Right kidney (tissue), 1 donor: Measurements from ENCODE around the gene TMEM184A.

Experiments
- DNase-seq: peaks from one replicate; pipeline ENCODE4 v3.0.0-alpha.2; 2016

The TMEM184A gene

GRCh38 chr7:1550846-1551155 lies 5.2 kb downstream of the TMEM184A start:
- DNase-seq = no peak

GRCh38 chr7:1550005-1550845 lies 5.8 kb downstream of the TMEM184A start:
- no peak for DNase-seq

DNA sequence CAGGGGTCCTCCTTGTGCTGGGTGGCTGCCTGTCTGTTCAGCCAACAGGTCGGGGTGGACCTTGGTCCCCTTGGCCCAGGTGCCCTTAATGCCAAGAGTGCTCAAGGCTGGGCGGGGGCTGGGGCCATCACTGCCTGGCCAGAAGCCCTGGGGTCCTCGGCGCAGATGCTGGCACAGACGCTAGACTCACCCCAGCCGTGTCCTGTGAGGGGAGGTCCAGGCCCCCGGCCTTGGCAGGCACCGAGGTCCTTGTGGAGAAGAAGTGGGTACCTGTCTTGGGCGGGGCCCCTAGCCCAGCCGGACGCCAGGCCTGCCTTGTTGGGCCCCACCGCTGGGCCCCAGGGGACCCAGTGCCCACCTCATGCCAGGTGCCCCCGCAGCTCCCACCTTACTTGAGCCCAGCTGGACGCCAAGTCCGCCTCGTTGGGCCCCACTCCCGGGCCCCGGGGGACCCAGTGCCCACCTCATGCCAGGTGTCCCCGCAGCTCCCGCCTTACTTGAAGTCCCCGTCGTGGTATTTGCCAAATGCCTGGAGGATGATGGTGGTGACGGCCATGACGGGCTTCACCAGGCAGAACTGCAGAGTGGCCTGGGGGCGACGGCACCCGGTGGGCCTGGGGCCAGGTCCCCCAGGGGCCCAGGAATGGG lies 6.5 kb downstream of the TMEM184A start:
- no peak for DNase-seq

GRCh38 chr7:1548944-1549343 lies 7.1 kb downstream of the TMEM184A start:
- no peak for DNase-seq

- DNase-seq = no peak
These were observed 7.6 kb downstream of the TMEM184A start for GRCh38 chr7:1548438-1548831.

DNA sequence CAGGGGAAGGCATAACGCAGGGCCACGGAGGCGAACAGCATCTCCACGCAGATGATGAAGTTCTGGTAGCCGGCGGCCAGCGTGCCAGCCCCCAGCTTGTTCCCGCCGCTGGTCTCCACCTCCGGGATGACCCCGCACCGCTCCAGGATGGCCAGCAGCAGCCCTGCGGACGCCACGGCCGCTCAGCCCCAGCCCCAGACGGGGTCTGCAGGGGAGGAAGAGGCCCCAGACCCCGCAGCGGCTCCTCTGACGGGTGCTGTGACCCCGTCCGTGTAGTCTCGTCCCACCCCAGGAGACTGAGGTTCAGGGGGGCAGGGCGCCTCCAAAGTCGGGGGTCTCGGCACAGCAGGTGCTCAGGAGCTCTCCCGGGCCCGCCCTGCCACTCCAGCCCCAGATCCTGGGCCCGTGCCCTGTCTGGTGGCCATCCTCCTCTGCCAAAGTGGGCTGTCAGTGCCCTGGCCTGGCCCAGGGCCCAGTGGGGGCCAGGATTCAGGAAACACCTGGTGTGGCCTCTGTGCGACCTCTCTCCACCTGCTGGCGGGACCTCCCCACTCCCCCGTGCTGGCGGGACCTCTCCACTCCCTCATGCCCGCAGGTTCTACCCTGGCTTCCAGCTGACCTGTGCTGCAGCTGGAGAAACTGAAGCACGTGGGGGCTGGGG lies 8.1 kb downstream of the TMEM184A start:
- DNase-seq = no peak

GRCh38 chr7:1546909-1547776 lies 8.9 kb downstream of the TMEM184A start:
- DNase-seq = no peak

GRCh38 chr7:1546274-1546908 lies 9.6 kb downstream of the TMEM184A start:
- no peak for DNase-seq

DNA sequence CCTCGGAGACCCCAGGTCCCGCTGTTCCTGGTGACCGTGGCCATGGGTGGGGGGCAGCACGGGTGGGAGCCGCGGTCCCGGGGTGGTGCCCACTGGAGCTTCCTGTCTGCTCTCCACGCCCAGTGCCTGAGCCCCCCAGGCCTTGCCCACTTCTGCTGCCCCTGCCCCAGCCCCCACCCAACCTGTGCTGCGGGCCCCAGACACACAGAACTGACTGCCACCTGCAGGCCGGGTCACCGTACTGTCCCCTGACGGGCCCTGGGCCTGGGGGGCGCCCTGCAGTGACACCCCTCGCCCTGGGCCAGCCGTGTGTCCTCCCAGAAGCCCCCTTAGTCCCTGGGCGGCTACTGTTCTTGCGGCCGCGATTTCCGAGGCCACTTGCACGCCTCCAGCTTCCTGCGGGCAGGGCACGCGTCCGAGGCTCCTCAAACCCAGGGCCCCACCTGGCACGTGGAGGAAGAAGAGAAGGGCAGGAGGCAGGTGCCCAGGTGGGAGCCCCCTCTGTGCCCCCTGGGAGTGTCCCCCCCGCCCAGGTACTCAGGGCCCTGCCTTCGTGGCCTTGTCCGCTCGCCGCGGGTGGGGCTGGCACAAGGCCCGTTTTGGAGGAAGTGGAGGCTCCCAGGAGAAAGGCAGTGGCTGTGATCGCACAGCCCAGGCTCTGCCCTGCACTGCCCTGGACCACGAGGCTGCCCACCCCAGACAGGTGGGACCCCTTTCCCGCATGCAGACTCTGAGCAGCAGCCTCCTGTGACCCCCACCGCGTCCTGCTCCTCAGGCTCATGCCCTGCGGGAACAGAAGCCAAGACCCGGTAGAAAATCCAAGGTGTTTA lies 10.4 kb downstream of the TMEM184A start:
- no peak for DNase-seq

GRCh38 chr7:1544896-1545416 lies 11.0 kb downstream of the TMEM184A start:
- DNase-seq = no peak

GRCh38 chr7:1544178-1544895 lies 11.7 kb downstream of the TMEM184A start:
- no peak for DNase-seq

DNA sequence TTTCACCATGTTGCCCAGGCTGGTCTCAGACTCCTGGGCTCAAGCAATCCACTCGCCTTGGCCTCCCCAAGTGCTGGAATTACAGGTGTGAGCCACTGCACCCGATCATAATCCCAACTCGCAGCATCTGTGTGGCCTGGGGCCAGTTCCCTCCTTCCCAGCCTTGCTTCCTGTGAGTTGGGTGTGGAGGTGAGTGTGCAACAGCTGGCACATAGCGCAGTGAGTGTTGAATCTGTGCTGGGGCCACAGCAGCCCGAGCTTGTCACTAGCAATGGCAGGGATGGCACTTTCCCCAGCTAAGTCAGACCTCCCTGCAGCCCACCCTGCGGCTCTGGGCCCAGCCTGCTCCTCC lies 12.2 kb downstream of the TMEM184A start:
- no peak for DNase-seq

GRCh38 chr7:1542841-1543747 lies 12.9 kb downstream of the TMEM184A start:
- DNase-seq = no peak

DNA sequence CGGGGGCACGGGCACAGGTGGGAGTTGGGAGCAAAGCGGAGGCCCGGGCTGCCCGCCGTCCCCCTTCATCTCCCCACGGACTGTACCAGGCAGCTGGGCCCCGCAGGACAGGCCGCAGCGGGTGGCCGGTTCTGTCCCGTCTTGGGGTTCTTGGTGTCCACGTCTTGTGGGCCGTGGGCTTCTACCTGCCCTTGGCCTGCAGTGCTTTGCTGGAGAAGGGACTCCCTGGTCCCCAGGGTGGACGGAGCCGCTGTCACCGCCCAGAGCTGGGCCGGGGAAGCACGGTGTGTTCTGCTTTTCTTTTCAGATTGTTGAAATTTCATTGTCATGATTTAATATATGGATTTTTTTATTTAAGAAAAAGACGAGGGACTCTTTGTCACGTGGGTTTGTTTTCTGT lies 13.7 kb downstream of the TMEM184A start:
- no peak for DNase-seq

DNA sequence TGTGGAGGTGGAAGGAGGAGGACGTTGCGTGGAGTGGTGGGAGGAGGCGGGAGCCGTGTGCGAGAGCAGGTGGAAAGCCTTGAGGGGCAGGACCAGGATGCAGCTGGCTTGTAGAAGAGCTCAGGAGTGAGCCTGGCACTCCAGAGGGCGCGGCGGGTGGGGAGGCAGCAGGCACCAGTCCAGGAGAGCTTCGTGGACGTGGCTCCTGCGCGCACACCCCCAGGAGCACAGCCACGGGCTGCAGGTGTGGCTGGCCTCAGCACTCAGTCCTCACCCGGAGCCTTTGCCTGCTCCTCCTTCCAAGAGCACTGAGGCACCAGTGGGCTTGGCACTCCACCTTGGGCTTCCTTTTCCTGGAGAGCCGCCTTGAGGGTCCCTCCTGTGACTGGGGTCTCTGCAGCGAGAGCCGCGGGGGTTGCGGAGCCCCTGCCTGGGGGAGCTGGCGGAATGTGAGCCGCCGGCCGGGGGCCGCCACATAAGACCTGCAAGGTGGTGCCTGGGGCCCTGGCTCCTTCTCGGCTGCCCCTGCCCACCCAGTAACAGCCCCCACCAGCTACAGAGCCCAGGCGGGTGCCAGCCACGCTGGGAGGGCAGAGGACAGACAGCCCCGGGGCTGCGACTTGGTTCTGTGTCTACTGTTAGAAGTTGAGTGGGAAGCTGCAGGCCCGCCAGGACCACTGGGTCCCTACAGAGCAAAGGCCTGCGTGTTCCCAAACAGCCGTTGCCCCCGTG lies 14.4 kb downstream of the TMEM184A start:
- DNase-seq = no peak

GRCh38 chr7:1540776-1541271 lies 15.2 kb downstream of the TMEM184A start:
- no peak for DNase-seq

- DNase-seq = no peak
These were observed 15.9 kb downstream of the TMEM184A start for GRCh38 chr7:1539882-1540775.
